ENCODE results near the gene HIGD2B.
"Not testable (repeated sequence)": the region's sequence is repeated elsewhere in the genome, so short reads cannot be mapped to it uniquely, and the experiment has no call there.

DNA sequence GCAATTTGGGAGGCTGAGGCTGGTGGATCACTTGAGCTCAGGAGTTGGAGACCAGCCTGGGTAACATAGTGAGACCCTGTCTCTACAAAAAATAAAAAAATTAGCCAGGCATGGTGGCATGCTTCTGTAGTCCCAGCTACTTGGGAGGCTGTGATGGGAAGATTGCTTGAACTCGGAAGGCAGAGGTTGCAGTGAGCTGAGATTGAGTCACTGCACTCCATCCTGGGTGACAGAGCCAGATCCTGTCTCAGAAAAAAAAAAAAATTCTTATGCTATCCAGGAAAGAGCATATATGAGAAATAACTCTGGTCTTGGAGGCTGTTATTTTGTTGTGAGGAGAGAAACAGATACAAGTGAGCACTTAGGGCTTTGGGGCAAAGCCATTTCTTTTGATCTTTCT, 42.3 kb upstream of the HIGD2B start:
- TF ChIP-seq, protein P1, sequence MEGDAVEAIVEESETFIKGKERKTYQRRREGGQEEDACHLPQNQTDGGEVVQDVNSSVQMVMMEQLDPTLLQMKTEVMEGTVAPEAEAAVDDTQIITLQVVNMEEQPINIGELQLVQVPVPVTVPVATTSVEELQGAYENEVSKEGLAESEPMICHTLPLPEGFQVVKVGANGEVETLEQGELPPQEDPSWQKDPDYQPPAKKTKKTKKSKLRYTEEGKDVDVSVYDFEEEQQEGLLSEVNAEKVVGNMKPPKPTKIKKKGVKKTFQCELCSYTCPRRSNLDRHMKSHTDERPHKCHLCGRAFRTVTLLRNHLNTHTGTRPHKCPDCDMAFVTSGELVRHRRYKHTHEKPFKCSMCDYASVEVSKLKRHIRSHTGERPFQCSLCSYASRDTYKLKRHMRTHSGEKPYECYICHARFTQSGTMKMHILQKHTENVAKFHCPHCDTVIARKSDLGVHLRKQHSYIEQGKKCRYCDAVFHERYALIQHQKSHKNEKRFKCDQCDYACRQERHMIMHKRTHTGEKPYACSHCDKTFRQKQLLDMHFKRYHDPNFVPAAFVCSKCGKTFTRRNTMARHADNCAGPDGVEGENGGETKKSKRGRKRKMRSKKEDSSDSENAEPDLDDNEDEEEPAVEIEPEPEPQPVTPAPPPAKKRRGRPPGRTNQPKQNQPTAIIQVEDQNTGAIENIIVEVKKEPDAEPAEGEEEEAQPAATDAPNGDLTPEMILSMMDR (IDR thresholded peaks at IDR 0.05; ENCODE audit: poor library complexity): not testable (repeated sequence)
- not testable (repeated sequence) for TF ChIP-seq EZH2phosphoT487 (IDR thresholded peaks at IDR 0.05; ENCODE audit: low read depth, severe bottlenecking, unreplicated experiment); EZH2 (IDR thresholded peaks at IDR 0.05; ENCODE audit: borderline replicate concordance)

Measured in hepatocyte (in vitro differentiated cells).